ENCODE measurements around the gene NBPF26. TPM values are rescaled to one million over a fixed set of nuclear protein-coding genes. Genes with fewer than 3 reads are reported as not detected.
"Not testable (repeated sequence)": the region's sequence is repeated elsewhere in the genome, so short reads cannot be mapped to it uniquely, and the experiment has no call there.

NBPF26 gene
- total RNA-seq, 1 experiment from 2014 or later: 13.9 TPM

- H3K4me3 Mint-ChIP-seq (ENCODE audit: unreplicated experiment); intact Hi-C loops (cut with micrococcal nuclease; ENCODE audit: unreplicated experiment): not testable (repeated sequence)
Measured at GRCh38 chr1:120825051-120825450, 101.3 kb downstream of the NBPF26 start.

DNA sequence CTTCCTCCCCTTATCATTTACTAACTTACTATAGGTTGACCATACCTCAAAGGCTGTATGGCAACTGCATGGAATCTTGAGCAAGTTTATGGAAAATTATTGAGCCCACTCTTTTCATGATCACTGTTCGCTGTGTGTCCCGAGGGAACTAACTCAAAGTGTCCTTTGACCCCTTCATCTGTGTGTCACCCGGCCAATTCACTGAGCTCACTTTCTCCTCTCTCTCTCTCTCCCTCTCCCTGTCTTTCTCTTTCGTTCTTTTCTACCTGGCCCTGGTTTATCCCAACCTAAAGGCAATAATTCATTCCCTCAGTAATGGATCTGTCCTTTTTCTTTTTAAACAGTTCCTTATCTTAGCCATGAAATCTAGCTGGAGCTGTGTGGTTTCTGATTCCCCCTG is 102.9 kb downstream of the NBPF26 start:
- CTCF ChIA-PET: not testable (repeated sequence)

More at GRCh38 chr1:120825051-120825450, 101.3 kb downstream of the NBPF26 start:
- H3K36me3 Mint-ChIP-seq (ENCODE audit: insufficient read depth, unreplicated experiment); H3K9me3 ChIP-seq; H3K4me1 ChIP-seq; H3K4me1 Mint-ChIP-seq (ENCODE audit: low read depth, unreplicated experiment); CTCF ChIA-PET; H3K27me3 ChIP-seq (replicated peaks; ENCODE audit: control insufficient read depth, insufficient read depth, low read length); H3K27me3 Mint-ChIP-seq (ENCODE audit: insufficient read depth, unreplicated experiment); BruUV-seq (replicated peaks); H3K36me3 ChIP-seq (ENCODE audit: control insufficient read depth, insufficient read depth, low read length); POLR2A ChIA-PET; H3K9me3 Mint-ChIP-seq (ENCODE audit: unreplicated experiment); DNase-seq; H3K4me3 ChIP-seq (ENCODE audit: low read depth, low read length); H3K27ac Mint-ChIP-seq (ENCODE audit: unreplicated experiment): not testable (repeated sequence)

DNA sequence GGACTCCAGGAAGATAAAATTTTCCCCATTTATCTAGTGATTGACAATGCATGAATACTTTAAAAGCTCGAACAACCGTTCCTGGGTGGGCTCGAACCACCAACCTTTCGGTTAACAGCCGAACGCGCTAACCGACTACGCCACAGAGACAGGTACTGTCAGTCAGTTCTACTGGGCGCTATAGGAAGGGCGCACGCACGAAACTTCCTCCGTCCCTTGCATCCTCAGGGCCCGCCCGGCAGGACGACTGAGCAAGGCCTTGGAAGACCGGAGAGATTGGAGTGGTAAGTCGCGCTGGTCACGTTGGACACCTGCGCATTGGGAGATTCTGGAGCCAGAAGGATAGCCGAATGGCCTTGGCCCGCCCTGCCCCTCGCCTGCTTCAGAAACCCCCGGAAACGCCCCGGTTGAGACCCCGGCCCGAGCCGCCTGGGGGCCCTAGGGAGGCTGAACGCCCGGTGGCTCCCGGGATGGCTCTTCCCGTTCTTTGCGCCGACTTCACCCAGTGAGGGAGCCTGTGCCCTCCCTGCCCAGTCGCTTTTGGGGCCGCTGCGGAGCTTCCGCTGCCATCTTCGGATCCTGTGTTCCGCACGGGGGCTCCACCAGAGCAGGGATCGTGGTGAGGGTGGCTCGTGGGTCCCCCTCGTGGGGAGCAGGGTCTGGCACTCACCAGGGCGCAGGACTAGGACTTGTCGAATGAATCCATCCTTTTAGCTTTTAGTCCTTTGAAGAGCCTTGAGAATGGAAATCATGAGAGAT is 120.6 kb downstream of the NBPF26 start:
- not testable (repeated sequence) for H3K27ac Mint-ChIP-seq (ENCODE audit: unreplicated experiment)

More for the DNA sequence above, 102.9 kb downstream of the NBPF26 start:
- H3K36me3 ChIP-seq (ENCODE audit: control insufficient read depth, insufficient read depth, low read length); H3K4me3 Mint-ChIP-seq (ENCODE audit: unreplicated experiment); POLR2A ChIA-PET; H3K9me3 ChIP-seq; H3K36me3 Mint-ChIP-seq (ENCODE audit: insufficient read depth, unreplicated experiment); intact Hi-C loops (cut with micrococcal nuclease; ENCODE audit: unreplicated experiment); H3K27ac Mint-ChIP-seq (ENCODE audit: unreplicated experiment); DNase-seq; H3K4me3 ChIP-seq (ENCODE audit: low read depth, low read length); H3K27me3 ChIP-seq (replicated peaks; ENCODE audit: control insufficient read depth, insufficient read depth, low read length); H3K4me1 ChIP-seq; BruUV-seq (replicated peaks); H3K9me3 Mint-ChIP-seq (ENCODE audit: unreplicated experiment); H3K27me3 Mint-ChIP-seq (ENCODE audit: insufficient read depth, unreplicated experiment); H3K4me1 Mint-ChIP-seq (ENCODE audit: low read depth, unreplicated experiment): not testable (repeated sequence)

DNA sequence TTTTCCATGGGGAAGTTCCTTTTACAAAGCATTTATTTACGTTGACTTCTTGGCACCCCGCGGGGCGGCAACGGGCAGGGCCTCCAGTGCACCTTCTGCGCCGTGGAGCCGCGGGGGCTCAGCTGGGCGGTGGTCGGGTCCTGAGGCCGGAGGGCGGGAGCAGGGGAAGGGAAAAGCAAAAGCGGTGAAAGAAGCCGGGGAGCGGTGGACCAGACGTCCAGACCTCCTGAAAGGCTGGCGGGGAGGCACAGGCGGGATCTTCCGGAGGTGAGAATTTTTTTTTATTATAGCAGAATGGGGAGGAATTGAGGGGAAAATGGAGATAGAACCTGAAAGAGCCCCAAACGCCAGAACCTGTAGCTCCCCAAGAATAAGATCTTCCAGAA is 121.2 kb downstream of the NBPF26 start:
- BruUV-seq (replicated peaks): not testable (repeated sequence)

More for the DNA sequence above, 120.6 kb downstream of the NBPF26 start:
- H3K9me3 Mint-ChIP-seq (ENCODE audit: unreplicated experiment); BruUV-seq (replicated peaks); H3K9me3 ChIP-seq; intact Hi-C loops (cut with micrococcal nuclease; ENCODE audit: unreplicated experiment); H3K27me3 Mint-ChIP-seq (ENCODE audit: insufficient read depth, unreplicated experiment); H3K4me1 ChIP-seq; POLR2A ChIA-PET; H3K27me3 ChIP-seq (replicated peaks; ENCODE audit: control insufficient read depth, insufficient read depth, low read length); H3K36me3 Mint-ChIP-seq (ENCODE audit: insufficient read depth, unreplicated experiment); H3K4me1 Mint-ChIP-seq (ENCODE audit: low read depth, unreplicated experiment); CTCF ChIA-PET; H3K36me3 ChIP-seq (ENCODE audit: control insufficient read depth, insufficient read depth, low read length): not testable (repeated sequence)
- peak overlapping the region; percentile 21; the same call in 1 of the 2 replicates for H3K4me3 ChIP-seq (ENCODE audit: low read depth, low read length)
- peak overlapping the region; percentile 56 for H3K4me3 Mint-ChIP-seq (ENCODE audit: unreplicated experiment)
- DNase-seq: peak; percentile 38 to 48

GRCh38 chr1:120849400-120850286 is 125.9 kb downstream of the NBPF26 start:
- POLR2A ChIA-PET; H3K4me1 ChIP-seq; H3K9me3 ChIP-seq; H3K27me3 Mint-ChIP-seq (ENCODE audit: insufficient read depth, unreplicated experiment); intact Hi-C loops (cut with micrococcal nuclease; ENCODE audit: unreplicated experiment); BruUV-seq (replicated peaks); CTCF ChIA-PET; H3K4me1 Mint-ChIP-seq (ENCODE audit: low read depth, unreplicated experiment); H3K36me3 ChIP-seq (ENCODE audit: control insufficient read depth, insufficient read depth, low read length); H3K27me3 ChIP-seq (replicated peaks; ENCODE audit: control insufficient read depth, insufficient read depth, low read length); H3K9me3 Mint-ChIP-seq (ENCODE audit: unreplicated experiment): not testable (repeated sequence)
- Mint-ChIP-seq H3K27ac (ENCODE audit: unreplicated experiment) (peak overlapping the region; percentile 98), H3K36me3 (ENCODE audit: insufficient read depth, unreplicated experiment) (peaks cover 16% of the 10 kb centered on the region), H3K4me3 (ENCODE audit: unreplicated experiment) (peak overlapping the region; percentile 79)
- peak; percentile 1 to 20 for DNase-seq
- H3K4me3 ChIP-seq (ENCODE audit: low read depth, low read length): peak overlapping the region; percentile 24

More for the DNA sequence above, 121.2 kb downstream of the NBPF26 start:
- H3K36me3 ChIP-seq (ENCODE audit: control insufficient read depth, insufficient read depth, low read length); H3K4me3 Mint-ChIP-seq (ENCODE audit: unreplicated experiment); H3K4me3 ChIP-seq (ENCODE audit: low read depth, low read length); H3K27me3 Mint-ChIP-seq (ENCODE audit: insufficient read depth, unreplicated experiment); H3K27me3 ChIP-seq (replicated peaks; ENCODE audit: control insufficient read depth, insufficient read depth, low read length); CTCF ChIA-PET; H3K27ac Mint-ChIP-seq (ENCODE audit: unreplicated experiment); H3K9me3 Mint-ChIP-seq (ENCODE audit: unreplicated experiment); DNase-seq; POLR2A ChIA-PET; H3K4me1 ChIP-seq; intact Hi-C loops (cut with micrococcal nuclease; ENCODE audit: unreplicated experiment); H3K4me1 Mint-ChIP-seq (ENCODE audit: low read depth, unreplicated experiment); H3K9me3 ChIP-seq; H3K36me3 Mint-ChIP-seq (ENCODE audit: insufficient read depth, unreplicated experiment): not testable (repeated sequence)

DNA sequence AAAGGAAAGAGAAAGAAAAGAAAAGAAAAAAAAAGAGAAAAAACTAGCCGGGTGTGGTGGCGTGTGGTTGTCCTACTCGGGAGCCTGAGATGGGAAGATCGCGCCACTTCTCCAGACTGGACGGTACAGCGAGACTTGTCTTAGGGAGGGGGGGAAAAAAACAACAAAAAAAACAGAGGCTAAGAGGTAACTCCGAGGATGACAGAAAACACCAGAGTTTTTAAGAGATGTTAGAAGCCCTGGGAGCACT is 126.5 kb downstream of the NBPF26 start:
- H3K9me3 ChIP-seq; H3K9me3 Mint-ChIP-seq (ENCODE audit: unreplicated experiment); POLR2A ChIA-PET; H3K4me1 Mint-ChIP-seq (ENCODE audit: low read depth, unreplicated experiment); H3K4me1 ChIP-seq; H3K36me3 ChIP-seq (ENCODE audit: control insufficient read depth, insufficient read depth, low read length); intact Hi-C loops (cut with micrococcal nuclease; ENCODE audit: unreplicated experiment); DNase-seq; H3K27me3 Mint-ChIP-seq (ENCODE audit: insufficient read depth, unreplicated experiment); CTCF ChIA-PET; BruUV-seq (replicated peaks); H3K27me3 ChIP-seq (replicated peaks; ENCODE audit: control insufficient read depth, insufficient read depth, low read length): not testable (repeated sequence)
- Mint-ChIP-seq H3K4me3 (ENCODE audit: unreplicated experiment) (peak overlapping the region; percentile 79), H3K27ac (ENCODE audit: unreplicated experiment) (peak overlapping the region; percentile 98), H3K36me3 (ENCODE audit: insufficient read depth, unreplicated experiment) (peaks cover 16% of the 10 kb centered on the region)
- H3K4me3 ChIP-seq (ENCODE audit: low read depth, low read length): peak overlapping the region; percentile 24

Measured in Caco-2 (cell line).